Keratinocyte (primary cell): ENCODE data around the gene CDCA4. TPM values are rescaled to one million over a fixed set of nuclear protein-coding genes. Genes with fewer than 3 reads are reported as not detected.
A peak's percentile ranks its signal among the peaks of the same experiment; 100 is the strongest.

Source experiments
- DNase-seq: peaks from one replicate; pipeline ENCODE4 v3.0.0-alpha.2; 2011; ENCODE audit warnings: low read depth, missing footprints, low spot score
- FAIRE-seq: peaks from 2 replicates; lab custom pipeline; 2011; peaks lifted over from hg19 to GRCh38; lab: Jason Lieb, UNC
- H2AFZ ChIP-seq: 2 replicates; pipeline ENCODE4 v1.6.0; 2012; ENCODE audit warnings: low read length, control low read depth, inconsistent platforms; ENCODE audit not compliant: control insufficient read depth
- H3K27ac ChIP-seq: 2 replicates; pipeline ENCODE4 v1.5.1; 2011; ENCODE audit warnings: low read length; ENCODE audit not compliant: control insufficient read depth, insufficient read depth
- H3K27me3 ChIP-seq: 3 replicates; pipeline ENCODE4 v1.6.0; 2011; ENCODE audit warnings: low read length; ENCODE audit not compliant: control insufficient read depth, insufficient read depth; ENCODE audit errors: extremely low read depth
- H3K36me3 ChIP-seq, 2 experiments: 2 replicates in 1 of 2; 3 replicates in 1 of 2; pipeline ENCODE4 v1.5.1; 2011; ENCODE audit warnings: low read length in 2 of 2, mild to moderate bottlenecking in 1 of 2; ENCODE audit not compliant: control insufficient read depth in 2 of 2, insufficient read depth in 2 of 2; ENCODE audit errors: extremely low read depth in 1 of 2
- H3K4me1 ChIP-seq: 3 replicates; pipeline ENCODE4 v1.5.1; 2011; ENCODE audit warnings: low read length; ENCODE audit not compliant: control insufficient read depth, insufficient read depth; ENCODE audit errors: extremely low read depth
- H3K4me2 ChIP-seq: 3 replicates; pipeline ENCODE4 v1.6.0; 2011; ENCODE audit warnings: low read depth, low read length; ENCODE audit not compliant: control insufficient read depth, insufficient read depth; ENCODE audit errors: extremely low read depth
- H3K4me3 ChIP-seq, 3 experiments: fragments of 200-600 bp in 1 of 3; sonication (generic) in 1 of 3; 2 replicates in 2 of 3; 3 replicates in 1 of 3; pipeline ENCODE4 v1.5.1; 2011 to 2016; ENCODE audit warnings: low read length in 3 of 3, mild to moderate bottlenecking in 3 of 3, control low read depth in 2 of 3, inconsistent platforms in 1 of 3, low read depth in 1 of 3, mixed read lengths in 1 of 3, mixed run types in 1 of 3, moderate library complexity in 1 of 3; ENCODE audit not compliant: control insufficient read depth in 2 of 3, insufficient read depth in 2 of 3; ENCODE audit errors: extremely low read depth in 1 of 3
- H3K79me2 ChIP-seq: 2 replicates; pipeline ENCODE4 v1.6.0; 2012; ENCODE audit warnings: low read length; ENCODE audit not compliant: control insufficient read depth, insufficient read depth
- H3K9ac ChIP-seq: 3 replicates; pipeline ENCODE4 v1.6.0; 2011; ENCODE audit warnings: low read length; ENCODE audit not compliant: control insufficient read depth, insufficient read depth; ENCODE audit errors: extremely low read depth
- H3K9me1 ChIP-seq: 3 replicates; pipeline ENCODE4 v1.6.0; 2011; ENCODE audit warnings: low read length; ENCODE audit not compliant: control insufficient read depth, insufficient read depth; ENCODE audit errors: extremely low read depth
- H3K9me3 ChIP-seq: 2 replicates; pipeline ENCODE4 v1.5.1; 2012; ENCODE audit warnings: low read depth, low read length; ENCODE audit not compliant: control insufficient read depth
- H4K20me1 ChIP-seq: 3 replicates; pipeline ENCODE4 v1.6.0; 2011; ENCODE audit warnings: low read length; ENCODE audit not compliant: control insufficient read depth, insufficient read depth; ENCODE audit errors: extremely low read depth
- CTCF ChIP-seq, 3 experiments: IDR thresholded peaks in 1 of 3; conservative IDR thresholded peaks in 1 of 3; optimal IDR thresholded peaks in 1 of 3; 2 replicates in 2 of 3; 3 replicates in 1 of 3; pipeline versions ENCODE3 to v1.5.1; 2011; ENCODE audit warnings: low read length in 3 of 3, mild to moderate bottlenecking in 3 of 3, moderate library complexity in 2 of 3, control low read depth in 1 of 3, inconsistent platforms in 1 of 3; ENCODE audit not compliant: insufficient read depth in 2 of 3; ENCODE audit errors: extremely low read depth in 1 of 3
- EZH2 ChIP-seq: IDR thresholded peaks from one replicate; pipeline ENCODE4 v1.6.1; 2012; ENCODE audit warnings: inconsistent platforms, mild to moderate bottlenecking, low read length, moderate library complexity
- dilution Hi-C: fragments of 300-500 bp; cut with MboI; formaldehyde crosslinking; loops from one replicate; pipeline ENCODE4 v1.7.0; 2020; ENCODE audit warnings: low sequenced_read_pairs; ENCODE audit not compliant: extremely low pct_ligation_motif_present
- polyA plus RNA-seq, 5 experiments: library from polyadenylated mRNA; depleted of rRNA in 3 of 5; stranded (reverse) in 3 of 5; stranded (forward) in 1 of 5; unstranded in 1 of 5; fragments of >200 nt; gene quantifications; 1 replicate in 1 of 5; 2 replicates in 3 of 5; 3 replicates in 1 of 5; pipeline versions ENCODE4 v1.2.1 to v1.2.3, GENCODE V29; 2011 to 2012; ENCODE audit warnings: missing spikeins in 2 of 5, low read depth in 1 of 5, low replicate concordance in 1 of 5

The CDCA4 gene
- polyA plus RNA-seq, 1 donor (not counting 4 experiments of a cell fraction or from before 2014, with no cell fraction given), result 35.7 TPM

DNA sequence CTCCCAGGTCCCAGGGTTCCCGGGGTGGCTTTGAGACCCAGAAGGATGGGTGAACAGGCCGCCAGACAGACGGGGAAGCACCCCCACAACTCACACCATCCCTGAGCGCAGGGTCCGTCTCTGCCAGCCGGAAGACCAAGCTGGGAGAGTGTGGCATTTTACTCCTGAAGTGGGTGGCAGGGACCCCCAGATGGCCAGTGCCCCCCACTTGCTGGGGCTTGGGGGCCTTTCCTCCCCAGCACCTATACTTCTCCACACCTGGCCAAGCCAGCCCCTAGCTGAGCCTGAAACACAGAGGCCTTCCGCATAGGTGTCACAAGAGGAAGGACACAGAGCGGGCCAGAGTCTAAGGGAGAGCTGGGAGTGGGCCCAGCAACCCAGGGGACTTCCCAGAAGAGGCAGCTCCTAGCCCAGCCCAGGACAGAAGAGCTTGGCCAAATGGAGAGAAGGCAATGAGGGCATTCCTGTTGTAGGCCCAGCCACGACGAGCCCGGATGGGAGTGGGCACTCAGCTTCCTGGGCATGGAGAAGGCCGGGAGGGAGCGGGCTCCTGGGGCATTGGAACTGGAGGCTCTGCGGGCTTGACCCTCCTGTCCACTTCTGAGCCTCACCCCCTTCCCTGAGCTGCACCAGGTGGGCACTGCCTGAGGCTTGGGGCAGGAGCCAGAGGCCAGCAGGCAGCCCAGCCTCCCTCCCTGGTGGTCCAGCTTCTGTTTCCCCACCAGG lies 46.1 kb downstream of the CDCA4 start:
- H3K4me1 ChIP-seq, result peaks cover 57% of the 10 kb centered on the region
- H3K4me2 ChIP-seq, result no peak overlapping the region
- no peak overlapping the region for H2AFZ ChIP-seq
- no peaks in the 10 kb centered on the region for H3K27me3 ChIP-seq
- peak overlapping the region; percentile 98 for H3K27ac ChIP-seq
- DNase-seq, result no peak
- H4K20me1 ChIP-seq, result peaks cover 3% of the 10 kb centered on the region
- peak overlapping the region; percentile 100 for H3K9ac ChIP-seq
- H3K4me3 ChIP-seq, result peak overlapping the region in 1 of 3 experiments; percentile 7
- no peak for FAIRE-seq
- H3K36me3 ChIP-seq, result no peaks in the 10 kb centered on the region
- dilution Hi-C loops, result no loop called here
- H3K9me3 ChIP-seq, result no peaks in the 10 kb centered on the region
- H3K9me1 ChIP-seq, result no peaks in the 10 kb centered on the region
- H3K79me2 ChIP-seq, result peaks cover 26% of the 10 kb centered on the region
- TF ChIP-seq CTCF (optimal IDR thresholded peaks at IDR 0.05 in 1 of 3, IDR thresholded peaks at IDR 0.05 in 1 of 3, conservative IDR thresholded peaks at IDR 0.05 in 1 of 3; ENCODE audit: extremely low read depth in 1 of 3, insufficient read depth in 2 of 3, low read length in 3 of 3) (no peak), EZH2 (no peak)

DNA sequence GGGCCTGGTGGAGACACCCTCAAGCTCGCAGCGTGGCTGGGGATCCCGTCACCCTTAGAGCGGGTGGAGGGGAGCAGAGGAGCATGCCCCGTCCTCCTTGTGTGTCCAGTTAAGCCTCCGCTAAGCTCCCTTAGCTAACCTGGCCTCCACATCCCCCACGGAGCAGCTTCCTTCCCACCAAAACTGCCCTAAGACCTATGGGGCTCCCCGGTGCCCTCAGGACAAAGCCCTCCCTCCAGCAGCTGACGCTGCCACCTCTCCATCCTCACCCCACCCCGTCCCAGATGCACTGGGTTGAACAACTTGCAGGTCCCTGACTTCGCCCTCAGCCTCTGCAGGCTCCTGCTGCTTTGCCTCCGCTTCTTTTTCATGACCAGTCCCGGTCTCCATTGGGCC lies 46.7 kb downstream of the CDCA4 start:
- TF ChIP-seq EZH2 (no peak), CTCF (optimal IDR thresholded peaks at IDR 0.05 in 1 of 3, IDR thresholded peaks at IDR 0.05 in 1 of 3, conservative IDR thresholded peaks at IDR 0.05 in 1 of 3; ENCODE audit: extremely low read depth in 1 of 3, insufficient read depth in 2 of 3, low read length in 3 of 3) (no peak)
- peaks cover 33% of the 10 kb centered on the region for H3K79me2 ChIP-seq
- peak overlapping the region in 1 of 3 experiments; percentile 7 for H3K4me3 ChIP-seq
- no peaks in the 10 kb centered on the region for H3K36me3 ChIP-seq
- no peaks in the 10 kb centered on the region for H3K9me1 ChIP-seq
- no peak for DNase-seq
- peak overlapping the region; percentile 100 for H3K9ac ChIP-seq
- H4K20me1 ChIP-seq, result peaks cover 3% of the 10 kb centered on the region
- peak overlapping the region; percentile 91 for H3K4me2 ChIP-seq
- H3K9me3 ChIP-seq, result no peaks in the 10 kb centered on the region
- H3K4me1 ChIP-seq, result peaks cover 59% of the 10 kb centered on the region
- H2AFZ ChIP-seq, result peak overlapping the region; percentile 26
- dilution Hi-C loops, result no loop called here
- no peaks in the 10 kb centered on the region for H3K27me3 ChIP-seq
- FAIRE-seq, result peak; percentile 55
- peak overlapping the region; percentile 98 for H3K27ac ChIP-seq
